MM.1S (cell line): Measurements from ENCODE around the gene TSPAN31.

Source experiments
- DNase-seq: peaks from one replicate; pipeline ENCODE4 v3.0.0-alpha.2; 2015
- H2AFZ ChIP-seq: fragments of 300-600 bp; sonication (generic); 2 replicates; pipeline ENCODE4 v1.6.0; 2016; ENCODE audit warnings: antibody characterized with exemption, low read length
- H3F3A ChIP-seq: fragments of 300-600 bp; sonication (generic); 2 replicates; pipeline ENCODE4 v1.6.1; 2016; ENCODE audit warnings: mild to moderate bottlenecking, antibody characterized with exemption, low read length, moderate library complexity, mixed read lengths; ENCODE audit not compliant: insufficient read depth
- H3K27ac ChIP-seq: fragments of 300-600 bp; sonication (generic); 2 replicates; pipeline ENCODE4 v1.5.1; 2016; ENCODE audit warnings: mild to moderate bottlenecking, low read length
- H3K27me3 ChIP-seq: fragments of 300-600 bp; sonication (generic); replicated peaks from 2 replicates; pipeline ENCODE4 v1.6.0; 2016; ENCODE audit warnings: low read length; ENCODE audit not compliant: insufficient read depth
- H3K36me3 ChIP-seq: fragments of 300-600 bp; sonication (generic); replicated peaks from 2 replicates; pipeline ENCODE4 v1.6.1; 2016; ENCODE audit warnings: mild to moderate bottlenecking, low read length, mixed read lengths; ENCODE audit not compliant: insufficient read depth
- H3K4me1 ChIP-seq: fragments of 300-600 bp; sonication (generic); 2 replicates; pipeline ENCODE4 v1.6.1; 2016; ENCODE audit warnings: low read length, mixed read lengths
- H3K4me2 ChIP-seq: fragments of 300-600 bp; sonication (generic); 2 replicates; pipeline ENCODE4 v1.6.0; 2016; ENCODE audit warnings: low read depth, low read length
- H3K4me3 ChIP-seq: fragments of 300-600 bp; sonication (generic); 2 replicates; pipeline ENCODE4 v1.5.1; 2016; ENCODE audit warnings: low read length, mixed read lengths
- H3K79me2 ChIP-seq: fragments of 300-600 bp; sonication (generic); 2 replicates; pipeline ENCODE4 v1.6.1; 2016; ENCODE audit warnings: mixed run types, low read length, mixed read lengths
- H3K9ac ChIP-seq: fragments of 300-600 bp; sonication (generic); 2 replicates; pipeline ENCODE4 v1.6.1; 2016; ENCODE audit warnings: low read length, mixed read lengths
- H3K9me2 ChIP-seq: fragments of 300-600 bp; sonication (generic); replicated peaks from 2 replicates; pipeline ENCODE4 v1.6.1; 2016; ENCODE audit warnings: mild to moderate bottlenecking, low read length, mixed read lengths; ENCODE audit not compliant: insufficient read depth
- H3K9me3 ChIP-seq: fragments of 300-600 bp; sonication (generic); replicated peaks from 2 replicates; pipeline ENCODE4 v1.6.1; 2016; ENCODE audit warnings: mild to moderate bottlenecking, low read length, mixed read lengths; ENCODE audit not compliant: insufficient read depth
- H4K20me1 ChIP-seq: fragments of 300-600 bp; sonication (generic); 2 replicates; pipeline ENCODE4 v1.6.1; 2016; ENCODE audit warnings: mild to moderate bottlenecking, low read length, moderate library complexity, mixed read lengths; ENCODE audit not compliant: insufficient read depth
- CTCF ChIP-seq: fragments of 300-600 bp; sonication (generic); IDR thresholded peaks from 2 replicates; pipeline ENCODE4 v1.5.1; 2016; ENCODE audit warnings: antibody characterized with exemption, low read length, mixed read lengths
- EZH2 ChIP-seq: fragments of 300-600 bp; sonication (generic); optimal IDR thresholded peaks from 2 replicates; pipeline ENCODE3; 2017; ENCODE audit warnings: low read depth, mild to moderate bottlenecking, antibody characterized with exemption, low read length, mixed read lengths
- EZH2phosphoT487 ChIP-seq: fragments of 300-600 bp; sonication (generic); IDR thresholded peaks from 2 replicates; pipeline ENCODE4 v1.6.1; 2018; ENCODE audit warnings: antibody characterized with exemption, low read length

The TSPAN31 gene

GRCh38 chr12:57741413-57741789, 3.4 kb upstream of the TSPAN31 start:
- Histone ChIP-seq H3K9me3 (no peaks in the 10 kb centered on the region), H3K36me3 (no peaks in the 10 kb centered on the region), H3K27me3 (no peaks in the 10 kb centered on the region), H3K4me1 (peaks cover 28% of the 10 kb centered on the region), H3K79me2 (peaks cover 45% of the 10 kb centered on the region), H4K20me1 (no peaks in the 10 kb centered on the region; the same call in 1 of the 2 replicates), H3F3A (peaks cover 25% of the 10 kb centered on the region), H3K27ac (peak overlapping the region; percentile 46; the same call in 1 of the 2 replicates), H3K9ac (peak overlapping the region; percentile 76), H2AFZ (0 out of 2 replicates have a peak overlapping the region, but pooled peaks have one; percentile 49), H3K4me3 (peak overlapping the region; percentile 80), H3K9me2 (no peaks in the 10 kb centered on the region), H3K4me2 (peak overlapping the region; percentile 72)
- TF ChIP-seq EZH2phosphoT487 (no peak), EZH2 (no peak), CTCF (no peak)
- no peak for DNase-seq

GRCh38 chr12:57741844-57742738, 2.7 kb upstream of the TSPAN31 start:
- Histone ChIP-seq H3K79me2 (peaks cover 42% of the 10 kb centered on the region), H3K4me1 (peaks cover 28% of the 10 kb centered on the region), H3K27ac (peak overlapping the region; percentile 46; the same call in 1 of the 2 replicates), H3K4me3 (peak overlapping the region; percentile 80), H3K9me3 (no peaks in the 10 kb centered on the region), H3F3A (peaks cover 32% of the 10 kb centered on the region), H3K9ac (peak overlapping the region; percentile 76), H3K4me2 (peak overlapping the region; percentile 72), H3K27me3 (no peaks in the 10 kb centered on the region), H3K9me2 (no peaks in the 10 kb centered on the region), H4K20me1 (no peaks in the 10 kb centered on the region; the same call in 1 of the 2 replicates), H2AFZ (peak overlapping the region; percentile 73), H3K36me3 (0 out of 2 replicates have a peak, but pooled peaks cover 2% of the 10 kb centered on the region)
- TF ChIP-seq CTCF (peak; percentile 70), EZH2 (no peak)
- DNase-seq = peak; percentile 82

- DNase-seq = no peak
- Histone ChIP-seq H3K36me3 (0 out of 2 replicates have a peak, but pooled peaks cover 3% of the 10 kb centered on the region), H3F3A (peaks cover 42% of the 10 kb centered on the region), H4K20me1 (no peaks in the 10 kb centered on the region; the same call in 1 of the 2 replicates), H3K9me3 (no peaks in the 10 kb centered on the region), H3K27ac (peak overlapping the region; percentile 75; the same call in 1 of the 2 replicates), H3K4me3 (peak overlapping the region; percentile 82), H3K4me1 (peaks cover 28% of the 10 kb centered on the region), H3K4me2 (peak overlapping the region; percentile 34), H3K27me3 (no peaks in the 10 kb centered on the region), H3K9me2 (no peaks in the 10 kb centered on the region), H2AFZ (peak overlapping the region; percentile 56), H3K79me2 (peaks cover 43% of the 10 kb centered on the region), H3K9ac (peak overlapping the region; percentile 87; the same call in 1 of the 2 replicates)
- TF ChIP-seq EZH2phosphoT487 = no peak
- no peak for TF ChIP-seq EZH2
- no peak for TF ChIP-seq CTCF
Observed at GRCh38 chr12:57743769-57744168, 1.1 kb upstream of the TSPAN31 start.
